CD14-positive monocyte (primary cell): ENCODE measurements around the gene ARID3A. TPM values are rescaled to one million over a fixed set of nuclear protein-coding genes. Genes with fewer than 3 reads are reported as not detected.

ENCODE experiments used
- DNase-seq, 3 donors: peaks; one replicate each; pipeline ENCODE4 v3.0.0-alpha.2; 2011 to 2022
- H2AFZ ChIP-seq: 2 replicates; pipeline ENCODE4 v1.6.0; 2012; ENCODE audit warnings: mild to moderate bottlenecking, low read depth, low read length, inconsistent platforms; ENCODE audit not compliant: insufficient read depth, poor library complexity, severe bottlenecking
- H3K27ac ChIP-seq, 2 donors: 1 replicate in 1 of 2; 2 replicates in 1 of 2; pipeline ENCODE4 v1.5.1; 2012 to 2013; ENCODE audit warnings: low read length in 2 of 2, control low read depth in 1 of 2, inconsistent platforms in 1 of 2, low read depth in 1 of 2, mild to moderate bottlenecking in 1 of 2
- H3K27me3 ChIP-seq, 2 donors: one replicate each; pipeline versions ENCODE4 v1.6.0 to v1.6.1; 2011 to 2013; ENCODE audit warnings: low read length in 2 of 2; ENCODE audit not compliant: control insufficient read depth in 2 of 2, insufficient read depth in 2 of 2
- H3K36me3 ChIP-seq, 2 donors: replicated peaks in 1 of 2; 1 replicate in 1 of 2; 2 replicates in 1 of 2; pipeline versions ENCODE4 v1.5.1 to v1.6.1; 2012 to 2013; ENCODE audit warnings: low read length in 2 of 2, control low read depth in 1 of 2, inconsistent platforms in 1 of 2, mild to moderate bottlenecking in 1 of 2; ENCODE audit not compliant: insufficient read depth in 2 of 2, control insufficient read depth in 1 of 2
- H3K4me1 ChIP-seq, 2 donors: 1 replicate in 1 of 2; 2 replicates in 1 of 2; pipeline versions ENCODE4 v1.5.1 to v1.6.1; 2012 to 2013; ENCODE audit warnings: low read length in 2 of 2, control low read depth in 1 of 2, inconsistent platforms in 1 of 2, mild to moderate bottlenecking in 1 of 2, moderate library complexity in 1 of 2; ENCODE audit not compliant: insufficient read depth in 2 of 2, control insufficient read depth in 1 of 2
- H3K4me2 ChIP-seq: replicated peaks from 2 replicates; pipeline ENCODE3; 2012; ENCODE audit warnings: low read length, moderate library complexity, mild to moderate bottlenecking; ENCODE audit not compliant: poor library complexity, severe bottlenecking; ENCODE audit errors: extremely low read depth
- H3K4me3 ChIP-seq, 3 experiments: fragments of 200-600 bp in 1 of 3; sonication (generic) in 1 of 3; replicated peaks in 1 of 3; 1 replicate in 2 of 3; 2 replicates in 1 of 3; pipeline ENCODE4 v1.5.1; 2011 to 2013; ENCODE audit warnings: low read length in 3 of 3, mild to moderate bottlenecking in 3 of 3, control low read depth in 2 of 3, low read depth in 2 of 3, inconsistent platforms in 1 of 3, moderate library complexity in 1 of 3
- H3K79me2 ChIP-seq: 2 replicates; pipeline ENCODE4 v1.6.0; 2012; ENCODE audit warnings: mild to moderate bottlenecking, control low read depth, inconsistent platforms, low read length, moderate library complexity; ENCODE audit not compliant: insufficient read depth
- H3K9ac ChIP-seq: 2 replicates; pipeline ENCODE4 v1.6.0; 2017; ENCODE audit warnings: low read length, mild to moderate bottlenecking; ENCODE audit not compliant: insufficient read depth, poor library complexity, severe bottlenecking
- H3K9me3 ChIP-seq, 2 donors: replicated peaks in 1 of 2; 1 replicate in 1 of 2; 2 replicates in 1 of 2; pipeline versions ENCODE4 v1.5.1 to v1.6.1; 2012 to 2013; ENCODE audit warnings: low read length in 2 of 2, control low read depth in 1 of 2; ENCODE audit not compliant: control insufficient read depth in 1 of 2, insufficient read depth in 1 of 2
- H4K20me1 ChIP-seq: 2 replicates; pipeline ENCODE4 v1.6.0; 2012; ENCODE audit warnings: mild to moderate bottlenecking, low read length, control low read depth, moderate library complexity; ENCODE audit not compliant: insufficient read depth
- H3K27ac Mint-ChIP-seq, 7 donors: one replicate each; pipeline ENCODE4 v1.8.0; 2020; ENCODE audit warnings: mild to moderate bottlenecking in 7 of 7, mixed read lengths in 7 of 7, moderate library complexity in 6 of 7, inconsistent platforms in 2 of 7
- H3K27me3 Mint-ChIP-seq, 3 donors: one replicate each; pipeline ENCODE4 v1.8.0; 2021 to 2022; ENCODE audit warnings: low read depth in 3 of 3, mild to moderate bottlenecking in 3 of 3, mixed read lengths in 3 of 3, moderate library complexity in 3 of 3, inconsistent platforms in 1 of 3
- H3K36me3 Mint-ChIP-seq, 2 donors: one replicate each; pipeline ENCODE4 v1.8.0; 2020; ENCODE audit warnings: mixed read lengths in 2 of 2, inconsistent platforms in 1 of 2, mild to moderate bottlenecking in 1 of 2
- H3K4me1 Mint-ChIP-seq: one replicate; pipeline ENCODE4 v1.8.0; 2020; ENCODE audit warnings: mild to moderate bottlenecking, mixed read lengths
- H3K4me3 Mint-ChIP-seq, 2 donors: one replicate each; pipeline ENCODE4 v1.8.0; 2020; ENCODE audit warnings: mild to moderate bottlenecking in 2 of 2, mixed read lengths in 2 of 2, moderate library complexity in 1 of 2
- H3K9me3 Mint-ChIP-seq, 7 donors: one replicate each; pipeline ENCODE4 v1.8.0; 2020 to 2022; ENCODE audit warnings: mixed read lengths in 7 of 7, mild to moderate bottlenecking in 6 of 7, moderate library complexity in 6 of 7, inconsistent platforms in 2 of 7
- WGBS: methylation state at CpG from one replicate; pipeline ENCODE4 v1.1.5; 2013; ENCODE audit warnings: missing lambda C conversion rate; ENCODE audit not compliant: insufficient coverage; 5-methylcytosine and 5-hydroxymethylcytosine counted together
- intact Hi-C, 2 donors: fragments of 100-400 bp; cut with micrococcal nuclease; formaldehyde crosslinking; loops; one replicate each; pipeline versions ENCODE4 v1.15.0 to v1.15.1; 2023
- polyA plus RNA-seq, 3 donors: library from polyadenylated mRNA; depleted of rRNA in 1 of 3; unstranded in 2 of 3; stranded (reverse) in 1 of 3; fragments of 300-500 nt in 2 of 3; fragments of >200 nt in 1 of 3; fragmentation: Illumina TruSeq in 2 of 3; gene quantifications; 1 replicate in 2 of 3; 2 replicates in 1 of 3; pipeline ENCODE4 v1.2.3, GENCODE V29; 2012 to 2021
- TF ChIP-seq, protein P1 (sequence below): fragments of 200-600 bp; IDR thresholded peaks from one replicate; pipeline ENCODE4 v1.8.0; 2022; ENCODE audit warnings: antibody characterized with exemption, mild to moderate bottlenecking

ARID3A gene
- polyA plus RNA-seq, 3 donors = 2.1 to 41.6 (median 3.2) TPM

DNA sequence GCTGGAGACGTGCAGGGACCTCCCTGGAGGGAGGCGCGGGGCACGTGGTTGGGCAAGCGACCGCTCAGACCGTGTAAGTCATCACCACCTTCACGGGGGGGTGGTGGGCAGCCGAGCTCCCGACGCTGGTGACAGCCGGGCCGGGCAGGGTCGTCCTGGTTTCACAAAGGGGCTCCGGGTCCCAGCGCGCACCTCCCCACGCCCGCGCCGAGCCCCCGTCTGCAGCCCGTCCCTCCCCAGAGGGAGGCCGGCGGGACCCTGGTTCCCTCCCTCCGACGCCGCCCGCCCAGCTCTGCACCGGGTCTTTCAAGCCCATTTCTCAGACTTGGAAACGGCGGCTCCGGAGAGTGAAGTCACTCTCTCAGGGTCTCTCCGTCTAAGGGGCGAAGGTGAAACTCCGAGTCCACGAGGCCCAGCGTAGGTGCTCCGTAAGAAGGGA, 729 bp upstream of the ARID3A start:
- Mint-ChIP-seq H3K36me3 (peaks cover 6 to 12% of the 10 kb centered on the region in 2 donors), H3K9me3 (peaks cover 0 to 4% (median 2%) of the 10 kb centered on the region in 7 donors), H3K4me3 (peak overlapping the region; percentile 84 to 87), H3K27me3 (peaks cover 17 to 21% (median 19%) of the 10 kb centered on the region in 3 donors), H3K4me1 (peaks cover 43% of the 10 kb centered on the region), H3K27ac (peak overlapping the region in 5 of 7 donors; percentile 68 to 90 (median 87))
- DNase-seq = peak in 1 of 3 donors; percentile 58
- Histone ChIP-seq H3K9ac (peak overlapping the region; percentile 88), H3K4me1 (peaks cover 45 to 51% of the 10 kb centered on the region in 2 donors), H3K4me2 (peak overlapping the region; percentile 99), H3K36me3 (peaks cover 4 to 6% of the 10 kb centered on the region in 2 donors), H2AFZ (peak overlapping the region; percentile 95), H4K20me1 (peaks cover 31% of the 10 kb centered on the region), H3K4me3 (peak overlapping the region; percentile 89 to 99 (median 90)), H3K79me2 (peaks cover 61% of the 10 kb centered on the region), H3K27ac (peak overlapping the region; percentile 47 to 87), H3K9me3 (no peaks in the 10 kb centered on the region), H3K27me3 (peaks cover 4 to 13% of the 10 kb centered on the region in 2 donors)
- TF ChIP-seq, protein P1, sequence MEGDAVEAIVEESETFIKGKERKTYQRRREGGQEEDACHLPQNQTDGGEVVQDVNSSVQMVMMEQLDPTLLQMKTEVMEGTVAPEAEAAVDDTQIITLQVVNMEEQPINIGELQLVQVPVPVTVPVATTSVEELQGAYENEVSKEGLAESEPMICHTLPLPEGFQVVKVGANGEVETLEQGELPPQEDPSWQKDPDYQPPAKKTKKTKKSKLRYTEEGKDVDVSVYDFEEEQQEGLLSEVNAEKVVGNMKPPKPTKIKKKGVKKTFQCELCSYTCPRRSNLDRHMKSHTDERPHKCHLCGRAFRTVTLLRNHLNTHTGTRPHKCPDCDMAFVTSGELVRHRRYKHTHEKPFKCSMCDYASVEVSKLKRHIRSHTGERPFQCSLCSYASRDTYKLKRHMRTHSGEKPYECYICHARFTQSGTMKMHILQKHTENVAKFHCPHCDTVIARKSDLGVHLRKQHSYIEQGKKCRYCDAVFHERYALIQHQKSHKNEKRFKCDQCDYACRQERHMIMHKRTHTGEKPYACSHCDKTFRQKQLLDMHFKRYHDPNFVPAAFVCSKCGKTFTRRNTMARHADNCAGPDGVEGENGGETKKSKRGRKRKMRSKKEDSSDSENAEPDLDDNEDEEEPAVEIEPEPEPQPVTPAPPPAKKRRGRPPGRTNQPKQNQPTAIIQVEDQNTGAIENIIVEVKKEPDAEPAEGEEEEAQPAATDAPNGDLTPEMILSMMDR = no peak
- under 1% methylated on average over 39 of the region's 39 CpGs for WGBS
- intact Hi-C loops = loop anchor here in 1 of 2 donors (5.0 to 10.0 kb wide), 2 partner anchors 177 to 320 kb away; partner anchors contain the start of genes ATP5F1D, GPX4 and MIDN

DNA sequence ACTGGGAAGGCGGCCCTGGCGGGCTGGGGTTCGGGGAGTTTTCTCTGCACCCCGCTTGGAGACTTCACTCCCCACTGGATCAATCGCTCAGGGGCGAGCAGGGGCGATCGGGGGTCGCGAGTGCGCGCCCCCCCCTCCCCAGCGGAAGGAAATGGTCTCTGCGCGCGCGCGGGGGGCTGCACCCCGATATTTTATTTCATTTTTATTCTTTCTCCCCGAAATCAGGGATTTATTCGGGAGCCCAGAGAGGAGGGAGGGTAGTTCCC, 421 bp downstream of the ARID3A start:
- Histone ChIP-seq H3K4me1 (peaks cover 37 to 46% of the 10 kb centered on the region in 2 donors), H3K79me2 (peaks cover 72% of the 10 kb centered on the region), H3K9ac (peak overlapping the region; percentile 88), H3K27ac (peak overlapping the region; percentile 85 to 87), H3K9me3 (no peaks in the 10 kb centered on the region), H4K20me1 (peaks cover 41% of the 10 kb centered on the region), H3K4me2 (peak overlapping the region; percentile 99), H3K4me3 (peak overlapping the region; percentile 89 to 99 (median 90)), H3K27me3 (peaks cover 0 to 2% of the 10 kb centered on the region in 2 donors), H2AFZ (peak overlapping the region; percentile 53), H3K36me3 (peaks cover 7 to 15% of the 10 kb centered on the region in 2 donors)
- Mint-ChIP-seq H3K4me1 (peaks cover 41% of the 10 kb centered on the region), H3K9me3 (peaks cover 0 to 5% (median 0%) of the 10 kb centered on the region in 7 donors), H3K27me3 (peaks cover 9 to 11% (median 10%) of the 10 kb centered on the region in 3 donors), H3K27ac (peak overlapping the region in 6 of 7 donors; percentile 25 to 88 (median 80)), H3K4me3 (peak overlapping the region; percentile 83 to 88), H3K36me3 (peaks cover 10 to 21% of the 10 kb centered on the region in 2 donors)
- TF ChIP-seq, protein P1 = no peak
- no peak for DNase-seq
- WGBS = no CpG with 5 or more reads among the region's 21 CpGs
- intact Hi-C loops = loop anchor here (2.0 to 10.0 kb wide), 3 partner anchors 15 to 319 kb away; partner anchors contain the start of genes ATP5F1D (in 1 of the 2), GPX4 (in 1 of the 2) and MIDN (in 1 of the 2)
